ENCODE measurements around the gene AIFM2. TPM values are rescaled to one million over a fixed set of nuclear protein-coding genes. Genes with fewer than 3 reads are reported as not detected.
"Not testable (repeated sequence)": the region's sequence is repeated elsewhere in the genome, so short reads cannot be mapped to it uniquely, and the experiment has no call there.

Gene AIFM2
- total and polyA plus RNA-seq, 3 donors from 2014 or later: 7.1 to 9.7 (median 7.1) TPM

DNA sequence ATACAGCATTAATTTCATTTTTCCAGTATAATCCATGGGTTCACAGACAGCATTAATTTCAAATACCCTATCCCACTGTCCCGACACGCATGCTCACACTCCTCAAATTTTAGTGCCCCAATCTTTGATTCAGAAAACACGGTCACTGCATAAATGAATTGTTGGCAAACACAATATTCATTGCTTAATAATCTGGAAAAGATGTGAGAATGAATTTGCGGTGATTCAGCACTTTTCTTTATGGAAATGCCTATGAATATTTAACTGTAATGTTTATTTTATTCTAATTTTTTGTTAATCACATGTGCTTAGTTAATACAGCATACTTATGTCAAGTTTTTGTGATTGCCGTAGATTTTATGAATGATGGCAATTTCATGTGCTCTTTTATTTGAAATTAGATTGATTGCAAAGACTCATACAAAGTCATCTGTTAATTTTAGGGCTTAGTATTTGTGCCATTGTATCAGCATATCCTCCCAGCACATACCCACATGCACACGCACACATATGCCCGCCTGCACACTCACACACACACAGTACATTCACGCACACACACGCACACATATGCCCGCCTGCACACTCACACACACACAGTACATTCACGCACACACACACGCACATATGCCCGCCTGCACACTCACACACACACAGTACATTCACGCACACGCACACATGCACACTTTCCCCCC lies 44.9 kb downstream of the AIFM2 start:
- TF ChIP-seq, protein P1, sequence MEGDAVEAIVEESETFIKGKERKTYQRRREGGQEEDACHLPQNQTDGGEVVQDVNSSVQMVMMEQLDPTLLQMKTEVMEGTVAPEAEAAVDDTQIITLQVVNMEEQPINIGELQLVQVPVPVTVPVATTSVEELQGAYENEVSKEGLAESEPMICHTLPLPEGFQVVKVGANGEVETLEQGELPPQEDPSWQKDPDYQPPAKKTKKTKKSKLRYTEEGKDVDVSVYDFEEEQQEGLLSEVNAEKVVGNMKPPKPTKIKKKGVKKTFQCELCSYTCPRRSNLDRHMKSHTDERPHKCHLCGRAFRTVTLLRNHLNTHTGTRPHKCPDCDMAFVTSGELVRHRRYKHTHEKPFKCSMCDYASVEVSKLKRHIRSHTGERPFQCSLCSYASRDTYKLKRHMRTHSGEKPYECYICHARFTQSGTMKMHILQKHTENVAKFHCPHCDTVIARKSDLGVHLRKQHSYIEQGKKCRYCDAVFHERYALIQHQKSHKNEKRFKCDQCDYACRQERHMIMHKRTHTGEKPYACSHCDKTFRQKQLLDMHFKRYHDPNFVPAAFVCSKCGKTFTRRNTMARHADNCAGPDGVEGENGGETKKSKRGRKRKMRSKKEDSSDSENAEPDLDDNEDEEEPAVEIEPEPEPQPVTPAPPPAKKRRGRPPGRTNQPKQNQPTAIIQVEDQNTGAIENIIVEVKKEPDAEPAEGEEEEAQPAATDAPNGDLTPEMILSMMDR (IDR thresholded peaks at IDR 0.05): no peak
- no peak for TF ChIP-seq POLR2A (IDR thresholded peaks at IDR 0.05)
- Histone ChIP-seq H3K27me3 (no peaks in the 10 kb centered on the region), H3K9me3 (no peaks in the 10 kb centered on the region), H3K4me1 (no peaks in the 10 kb centered on the region), H3K4me3 (no peak overlapping the region), H3K27ac (no peak overlapping the region), H3K36me3 (ENCODE audit: low read depth, missing control alignments) (no peaks in the 10 kb centered on the region)
- 89 to 93% methylated on average over 15 of the region's 15 CpGs for WGBS, 2 donors
- no peak for DNase-seq
- intact Hi-C loops (cut with DNase I; ENCODE audit: low total_unique reads): no loop called here

DNA sequence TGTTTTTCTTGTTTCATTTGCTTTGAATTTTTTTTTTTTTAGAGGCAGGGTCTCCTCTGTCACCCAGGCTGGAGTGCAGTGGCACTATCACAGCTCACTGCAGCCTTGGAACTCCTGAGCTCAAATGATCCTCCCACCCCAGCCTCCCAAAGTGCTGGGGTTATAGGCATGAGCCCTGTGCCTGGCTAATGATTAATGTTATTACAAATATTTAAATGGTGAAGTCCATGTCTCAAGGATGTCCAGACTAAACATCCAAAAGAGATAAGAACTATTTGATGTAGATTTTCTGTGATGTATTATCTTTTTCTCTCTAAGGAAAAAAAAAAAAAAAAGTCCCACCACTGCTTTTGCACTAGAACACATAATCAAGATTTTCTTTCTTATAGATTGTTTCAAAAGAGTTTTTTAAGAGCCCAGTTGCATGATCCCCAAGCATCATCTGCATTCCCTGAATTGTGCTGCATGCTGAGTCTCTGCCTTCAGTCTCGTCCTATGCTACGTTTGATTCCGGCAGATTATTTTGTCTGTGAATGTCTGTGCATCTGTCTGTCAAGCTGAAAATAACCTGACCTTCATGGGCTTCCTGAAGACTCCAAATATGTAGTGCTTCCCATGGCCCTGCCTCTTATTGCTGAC lies 46.5 kb downstream of the AIFM2 start:
- no peak for TF ChIP-seq POLR2A (IDR thresholded peaks at IDR 0.05)
- TF ChIP-seq, protein P1 (IDR thresholded peaks at IDR 0.05): no peak
- intact Hi-C loops (cut with DNase I; ENCODE audit: low total_unique reads): no loop called here
- no peaks in the 10 kb centered on the region for H3K27me3 ChIP-seq
- H3K4me3 ChIP-seq: no peak overlapping the region
- H3K36me3 ChIP-seq (ENCODE audit: low read depth, missing control alignments): no peaks in the 10 kb centered on the region
- 74 to 88% methylated on average over 3 of the region's 3 CpGs for WGBS, 2 donors
- H3K27ac ChIP-seq: no peak overlapping the region
- no peaks in the 10 kb centered on the region for H3K4me1 ChIP-seq
- no peak for DNase-seq
- no peaks in the 10 kb centered on the region for H3K9me3 ChIP-seq

DNA sequence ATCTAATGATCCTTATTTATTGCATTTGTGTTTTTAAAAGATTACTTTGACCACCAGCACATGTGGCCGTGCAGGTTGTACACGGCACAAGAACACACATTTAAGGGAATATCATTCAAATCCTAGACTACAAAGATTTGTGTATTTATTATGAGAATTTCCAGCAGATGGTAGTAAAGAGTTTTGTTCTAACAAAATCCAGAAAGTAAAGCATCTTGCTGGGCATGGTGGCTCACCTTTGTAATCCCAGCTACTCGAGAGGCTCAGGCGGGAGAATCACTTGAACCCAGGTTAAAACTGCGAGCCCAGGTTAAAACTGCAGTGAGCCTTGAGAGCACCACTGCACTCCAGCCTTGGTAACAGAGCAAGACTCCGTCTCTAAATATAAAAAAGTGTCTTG lies 48.4 kb downstream of the AIFM2 start:
- DNase-seq: no peak
- TF ChIP-seq, protein P1 (IDR thresholded peaks at IDR 0.05): no peak
- no peak for TF ChIP-seq POLR2A (IDR thresholded peaks at IDR 0.05)
- WGBS, 2 donors: 81 to 91% methylated on average over 6 of the region's 6 CpGs
- no peaks in the 10 kb centered on the region for H3K27me3 ChIP-seq
- H3K36me3 ChIP-seq (ENCODE audit: low read depth, missing control alignments): no peaks in the 10 kb centered on the region
- no peak overlapping the region for H3K27ac ChIP-seq
- intact Hi-C loops (cut with DNase I; ENCODE audit: low total_unique reads): no loop called here
- no peaks in the 10 kb centered on the region for H3K9me3 ChIP-seq
- H3K4me1 ChIP-seq: no peaks in the 10 kb centered on the region
- H3K4me3 ChIP-seq: no peak overlapping the region

DNA sequence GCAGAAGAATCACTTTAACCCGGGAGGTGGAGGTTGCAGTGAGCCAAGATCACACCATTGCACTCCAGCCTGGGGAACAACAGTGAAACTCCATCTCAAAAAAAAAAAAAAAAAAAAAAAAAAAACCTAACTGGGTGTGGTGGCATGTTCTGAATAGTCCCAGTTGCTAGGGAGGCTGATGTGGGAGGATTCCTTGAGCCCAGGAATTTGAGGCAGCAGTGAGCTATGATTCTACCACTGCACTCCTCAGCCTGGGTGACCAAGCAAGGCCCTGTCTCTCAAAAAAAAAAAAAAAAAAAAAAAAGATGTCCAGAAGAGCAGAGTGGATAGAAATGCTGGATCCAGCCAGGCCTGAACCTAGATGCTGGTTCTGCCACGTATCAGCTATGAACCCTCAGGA lies 51.8 kb downstream of the AIFM2 start:
- DNase-seq; H3K4me3 ChIP-seq; H3K27ac ChIP-seq; intact Hi-C loops (cut with DNase I; ENCODE audit: low total_unique reads); H3K27me3 ChIP-seq; H3K4me1 ChIP-seq; H3K36me3 ChIP-seq (ENCODE audit: low read depth, missing control alignments); H3K9me3 ChIP-seq: not testable (repeated sequence)
- WGBS, 2 donors: 93 to 97% methylated on average over 2 of the region's 2 CpGs

DNA sequence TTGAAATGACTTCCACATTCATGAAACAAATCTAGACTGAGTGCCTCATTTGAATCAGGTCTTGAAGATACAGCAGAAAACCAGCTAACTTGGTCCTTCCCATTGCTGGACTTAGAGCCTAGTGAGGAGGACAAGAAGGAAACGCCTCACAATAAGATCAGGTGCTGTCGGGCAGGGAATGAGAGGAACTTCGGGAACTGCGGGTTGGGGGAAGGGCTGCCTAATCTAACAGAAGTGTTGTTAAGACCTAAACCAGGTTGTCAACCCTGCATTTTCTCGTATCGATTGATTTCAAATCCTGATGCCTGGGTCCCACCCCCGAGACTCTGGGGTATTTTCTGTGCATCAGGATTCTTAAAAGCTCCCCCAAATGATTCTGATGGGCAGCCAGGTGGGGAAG lies 53.7 kb downstream of the AIFM2 start:
- intact Hi-C loops (cut with DNase I; ENCODE audit: low total_unique reads): no loop called here
- Histone ChIP-seq H3K36me3 (ENCODE audit: low read depth, missing control alignments) (no peaks in the 10 kb centered on the region), H3K4me1 (no peaks in the 10 kb centered on the region), H3K9me3 (no peaks in the 10 kb centered on the region), H3K27ac (no peak overlapping the region), H3K4me3 (no peak overlapping the region), H3K27me3 (no peaks in the 10 kb centered on the region)
- 95 to 96% methylated on average over 7 of the region's 7 CpGs for WGBS, 2 donors
- DNase-seq: no peak
- no peak for TF ChIP-seq POLR2A (IDR thresholded peaks at IDR 0.05)
- TF ChIP-seq, protein P1 (IDR thresholded peaks at IDR 0.05): no peak

Data from testis (tissue), 3 donors.